ENCODE data around the gene THRB. TPM values are rescaled to one million over a fixed set of nuclear protein-coding genes. Genes with fewer than 3 reads are reported as not detected.

THRB gene
- total and polyA plus RNA-seq, 9 of the 15 experiments (the other 6 are each of a cell fraction or from before 2014, with no cell fraction given), result 1.7 to 14.9 (median 6.9) TPM

- peak; percentile 74 for TF ChIP-seq VEZF1 (CRISPR knock-in tag; IDR thresholded peaks at IDR 0.05)
- peak; percentile 88 for TF ChIP-seq ARID1B (IDR thresholded peaks at IDR 0.05)
- TF ChIP-seq CBFA2T2 (conservative IDR thresholded peaks at IDR 0.05), result peak; percentile 91
- TF ChIP-seq FOXK1 (CRISPR knock-in tag; IDR thresholded peaks at IDR 0.05; ENCODE audit: borderline replicate concordance), result no peak
- TF ChIP-seq SMARCE1 (IDR thresholded peaks at IDR 0.05), result 0 out of 2 replicates have a peak, but pooled peaks have one; percentile 45
- TF ChIP-seq FOSL1 (tag; conservative IDR thresholded peaks at IDR 0.05), result 0 out of 2 replicates have a peak, but pooled peaks have one; percentile 28
- peak; percentile 88 for TF ChIP-seq TCF3 (CRISPR knock-in tag; IDR thresholded peaks at IDR 0.05)
- TF ChIP-seq PRDM10 (IDR thresholded peaks at IDR 0.05; ENCODE audit: partially characterized antibody), result peak; percentile 84
- TF ChIP-seq ZBTB40 (IDR thresholded peaks at IDR 0.05), result 0 out of 2 replicates have a peak, but pooled peaks have one; percentile 7
- TF ChIP-seq ZBTB40 (CRISPR knock-in tag; IDR thresholded peaks at IDR 0.05), result no peak
- TF ChIP-seq TRIM24 (IDR thresholded peaks at IDR 0.05), result peak; percentile 33 to 65; a peak in 2 of 4 replicates
- no peak for TF ChIP-seq ZNF639 (CRISPR knock-in tag; conservative IDR thresholded peaks at IDR 0.05 in 1 of 2, IDR thresholded peaks at IDR 0.05 in 1 of 2)
These were observed 25.4 kb upstream of the THRB start (continued) for GRCh38 chr3:24520101-24520495.

All from K562 (cell line).